Fibroblast of pulmonary artery (primary cell): Measurements from ENCODE around the gene ZNF12.
A peak's percentile ranks its signal among the peaks of the same experiment; 100 is the strongest.
"Not testable (repeated sequence)": the region's sequence is repeated elsewhere in the genome, so short reads cannot be mapped to it uniquely, and the experiment has no call there.

Experiments
- DNase-seq: peaks from one replicate; pipeline ENCODE4 v3.0.0-alpha.2; 2010; ENCODE audit warnings: low read depth
- H3K4me3 ChIP-seq: replicated peaks from 2 replicates; pipeline ENCODE4 v1.5.1; 2011; ENCODE audit warnings: low read depth, mild to moderate bottlenecking, control low read depth, low read length, moderate library complexity
- CTCF ChIP-seq: IDR thresholded peaks from 2 replicates; pipeline ENCODE4 v1.5.1; 2011; ENCODE audit warnings: mild to moderate bottlenecking, control low read depth, low read length, inconsistent platforms; ENCODE audit errors: missing control alignments

ZNF12 gene

GRCh38 chr7:6706666-6707407, at the start of gene ZNF12:
Gene ZNF12, minus strand, starts transcription at chr7:6706947. Its CDS starts 1,774 bp downstream, at chr7:6705173.
- no peak for TF ChIP-seq CTCF

GRCh38 chr7:6753964-6754363, 47.2 kb upstream of the ZNF12 start, which contains the start of gene RSPH10B2:
Gene RSPH10B2, plus strand, starts transcription at chr7:6754103. Its CDS starts 3,575 bp downstream, at chr7:6757678.
- DNase-seq, H3K4me3 ChIP-seq: not testable (repeated sequence)

More at GRCh38 chr7:6706666-6707407, at the start of gene ZNF12:
- peak within 1 kb of the TSS; percentile 91 for H3K4me3 ChIP-seq
- peak; percentile 95 for DNase-seq

- DNase-seq, H3K4me3 ChIP-seq: not testable (repeated sequence)
Observed at GRCh38 chr7:6750173-6750572, 43.4 kb upstream of the ZNF12 start.

GRCh38 chr7:6749335-6749734, 42.6 kb upstream of the ZNF12 start:
- not testable (repeated sequence) for H3K4me3 ChIP-seq, DNase-seq

- not testable (repeated sequence) for DNase-seq
Observed at GRCh38 chr7:6744410-6745100, 37.8 kb upstream of the ZNF12 start.

GRCh38 chr7:6738415-6738814, 31.7 kb upstream of the ZNF12 start:
- not testable (repeated sequence) for DNase-seq, H3K4me3 ChIP-seq

More at GRCh38 chr7:6744410-6745100, 37.8 kb upstream of the ZNF12 start:
- H3K4me3 ChIP-seq: not testable (repeated sequence)

GRCh38 chr7:6730343-6730633, 23.5 kb upstream of the ZNF12 start:
- H3K4me3 ChIP-seq: peak overlapping the region; percentile 79
- no peak for DNase-seq

GRCh38 chr7:6729492-6730342, 23.0 kb upstream of the ZNF12 start:
- no peak for TF ChIP-seq CTCF
- H3K4me3 ChIP-seq: peak overlapping the region; percentile 79
- peak; percentile 93 for DNase-seq

More at GRCh38 chr7:6730343-6730633, 23.5 kb upstream of the ZNF12 start:
- no peak for TF ChIP-seq CTCF

GRCh38 chr7:6728893-6729491, 22.2 kb upstream of the ZNF12 start:
- DNase-seq: not testable (repeated sequence)
- peak overlapping the region; percentile 79 for H3K4me3 ChIP-seq
